ENCODE results near the gene PSEN2.

DNA sequence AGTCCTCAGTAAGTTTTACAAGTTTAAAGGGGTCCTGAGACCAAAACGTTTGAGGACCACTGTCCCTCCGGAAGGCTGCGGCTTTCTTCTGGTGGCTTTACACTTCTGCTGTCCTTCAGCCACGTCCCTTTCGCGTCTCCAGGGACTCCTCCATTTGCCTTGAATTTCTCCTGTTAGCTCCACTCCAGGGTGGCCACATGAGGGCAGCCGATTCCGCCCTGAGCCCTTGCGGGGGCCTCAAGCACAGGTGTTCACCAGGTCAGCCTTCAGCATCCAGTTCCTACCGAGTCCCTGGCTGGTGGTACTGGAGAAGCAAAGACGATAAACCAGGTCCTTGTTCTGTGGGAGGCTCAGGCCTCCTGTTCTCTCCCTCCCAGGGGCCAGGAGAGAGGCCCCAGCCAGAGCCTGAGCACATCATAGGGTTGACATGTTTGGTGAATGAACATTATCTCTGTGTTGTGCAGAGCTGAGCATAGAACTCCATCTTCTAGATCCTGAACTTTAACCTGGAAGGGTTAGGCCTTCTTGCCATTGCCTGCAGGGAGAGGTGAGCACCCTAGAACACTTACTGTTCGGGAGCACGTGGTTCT, 42.3 kb downstream of the PSEN2 start:
- TF ChIP-seq CTCF (IDR thresholded peaks at IDR 0.05; ENCODE audit: low read length) (peak; percentile 77), EZH2 (IDR thresholded peaks at IDR 0.05; ENCODE audit: borderline replicate concordance, low read length) (no peak)
